Measurements from ENCODE around the gene ANKRD39. TPM values are rescaled to one million over a fixed set of nuclear protein-coding genes. Genes with fewer than 3 reads are reported as not detected.

The ANKRD39 gene
- total and polyA plus RNA-seq, 4 donors, result 10.0 to 20.5 (median 13.3) TPM

- WGBS, 2 donors, result 55 to 58% methylated on average over 6 of the region's 6 CpGs
- Histone ChIP-seq H3K9me3 (ENCODE audit: control insufficient read depth, low read length) (no peaks in the 10 kb centered on the region), H3K27ac (ENCODE audit: low read depth in 1 of 2, low read length in 2 of 2) (no peak overlapping the region), H3K4me1 (ENCODE audit: control insufficient read depth in 1 of 2, insufficient read depth in 2 of 2, low read length in 2 of 2) (no peaks in the 10 kb centered on the region), H3K4me3 (ENCODE audit: low read length in 2 of 2) (no peak overlapping the region), H3K36me3 (ENCODE audit: control insufficient read depth in 1 of 2, insufficient read depth in 2 of 2, low read length in 1 of 2) (no peaks in the 10 kb centered on the region), H3K27me3 (ENCODE audit: control insufficient read depth in 1 of 2, insufficient read depth in 2 of 2, low read length in 1 of 2) (no peaks in the 10 kb centered on the region)
- ATAC-seq (ENCODE audit: low FRiP score), result no peak
- intact Hi-C loops (cut with DNase I), result no loop called here
- DNase-seq, result no peak
Measured at GRCh38 chr2:96824079-96824870, 33.5 kb downstream of the ANKRD39 start.

DNA sequence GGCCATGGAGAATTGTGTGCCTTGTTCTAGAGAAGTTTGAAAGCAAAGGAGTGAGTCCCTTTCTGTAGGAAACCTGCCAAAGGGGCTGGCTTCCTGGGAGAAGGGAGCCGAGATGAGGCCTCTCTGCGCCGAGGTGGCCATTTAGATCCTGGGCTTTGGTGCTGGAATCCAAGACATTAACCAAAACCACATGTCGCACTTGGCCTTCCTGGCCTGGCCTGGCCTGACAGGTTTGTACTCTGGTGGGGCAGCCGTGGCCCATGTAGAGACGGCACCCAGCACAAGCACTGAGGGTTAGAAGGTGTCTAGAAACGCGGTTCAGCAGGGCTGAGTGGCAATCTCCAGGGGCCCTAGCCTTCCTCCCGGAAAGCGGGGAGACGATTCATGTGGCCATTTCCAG, 34.6 kb downstream of the ANKRD39 start:
- H3K9me3 ChIP-seq (ENCODE audit: control insufficient read depth, low read length), result no peaks in the 10 kb centered on the region
- no peak for ATAC-seq (ENCODE audit: low FRiP score)
- H3K36me3 ChIP-seq (ENCODE audit: control insufficient read depth in 1 of 2, insufficient read depth in 2 of 2, low read length in 1 of 2), result no peaks in the 10 kb centered on the region
- DNase-seq, result no peak
- H3K27me3 ChIP-seq (ENCODE audit: control insufficient read depth in 1 of 2, insufficient read depth in 2 of 2, low read length in 1 of 2), result no peaks in the 10 kb centered on the region
- intact Hi-C loops (cut with DNase I), result no loop called here
- no peak overlapping the region for H3K27ac ChIP-seq (ENCODE audit: low read depth in 1 of 2, low read length in 2 of 2)
- no peak overlapping the region for H3K4me3 ChIP-seq (ENCODE audit: low read length in 2 of 2)
- H3K4me1 ChIP-seq (ENCODE audit: control insufficient read depth in 1 of 2, insufficient read depth in 2 of 2, low read length in 2 of 2), result no peaks in the 10 kb centered on the region
- 73 to 81% methylated on average over 11 of the region's 11 CpGs for WGBS, 2 donors

- DNase-seq (no peak), ATAC-seq (ENCODE audit: low FRiP score) (no peak)
- H3K27me3 ChIP-seq (ENCODE audit: control insufficient read depth in 1 of 2, insufficient read depth in 2 of 2, low read length in 1 of 2), result no peaks in the 10 kb centered on the region
- 42 to 48% methylated on average over 4 of the region's 4 CpGs for WGBS, 2 donors
- H3K27ac ChIP-seq (ENCODE audit: low read depth in 1 of 2, low read length in 2 of 2), result no peak overlapping the region
- no peaks in the 10 kb centered on the region for H3K4me1 ChIP-seq (ENCODE audit: control insufficient read depth in 1 of 2, insufficient read depth in 2 of 2, low read length in 2 of 2)
- intact Hi-C loops (cut with DNase I), result no loop called here
- H3K4me3 ChIP-seq (ENCODE audit: low read length in 2 of 2), result no peak overlapping the region
- no peaks in the 10 kb centered on the region for H3K9me3 ChIP-seq (ENCODE audit: control insufficient read depth, low read length)
- no peaks in the 10 kb centered on the region for H3K36me3 ChIP-seq (ENCODE audit: control insufficient read depth in 1 of 2, insufficient read depth in 2 of 2, low read length in 1 of 2)
Measured at GRCh38 chr2:96822786-96823185, 35.0 kb downstream of the ANKRD39 start.

DNA sequence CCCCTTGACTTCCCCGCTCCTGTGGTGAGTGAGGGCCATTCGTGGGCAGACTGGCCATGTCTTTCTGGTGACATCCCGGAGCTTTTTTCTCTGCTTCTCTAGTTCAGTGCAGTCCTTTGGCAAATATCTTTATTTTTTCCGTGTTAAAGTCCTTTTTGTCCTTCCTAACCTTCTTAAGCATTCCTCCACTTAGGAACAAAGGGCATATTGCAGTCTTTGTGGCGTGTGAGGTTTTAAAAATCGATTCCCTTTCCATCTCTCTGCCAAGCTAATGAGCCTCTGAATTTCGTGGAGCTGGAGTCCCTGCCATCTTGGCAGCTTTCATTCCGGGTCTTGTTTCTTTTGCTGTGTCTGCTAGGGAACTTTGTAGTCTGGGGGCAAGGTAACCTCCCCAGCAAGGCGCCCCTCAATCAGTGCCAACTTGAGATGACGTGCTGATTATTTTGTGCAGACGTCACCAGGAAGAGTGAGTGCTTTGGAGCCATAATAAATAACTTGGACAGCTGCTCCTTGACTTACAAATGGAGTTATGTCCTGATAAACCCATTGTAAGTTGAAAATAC, 36.6 kb downstream of the ANKRD39 start:
- no peak for ATAC-seq (ENCODE audit: low FRiP score)
- H3K4me1 ChIP-seq (ENCODE audit: control insufficient read depth in 1 of 2, insufficient read depth in 2 of 2, low read length in 2 of 2), result no peaks in the 10 kb centered on the region
- DNase-seq, result no peak
- no peaks in the 10 kb centered on the region for H3K27me3 ChIP-seq (ENCODE audit: control insufficient read depth in 1 of 2, insufficient read depth in 2 of 2, low read length in 1 of 2)
- H3K36me3 ChIP-seq (ENCODE audit: control insufficient read depth in 1 of 2, insufficient read depth in 2 of 2, low read length in 1 of 2), result no peaks in the 10 kb centered on the region
- 53 to 62% methylated on average over 11 of the region's 11 CpGs for WGBS, 2 donors
- intact Hi-C loops (cut with DNase I), result no loop called here
- no peaks in the 10 kb centered on the region for H3K9me3 ChIP-seq (ENCODE audit: control insufficient read depth, low read length)
- no peak overlapping the region for H3K4me3 ChIP-seq (ENCODE audit: low read length in 2 of 2)
- H3K27ac ChIP-seq (ENCODE audit: low read depth in 1 of 2, low read length in 2 of 2), result no peak overlapping the region

GRCh38 chr2:96819876-96820511, 37.8 kb downstream of the ANKRD39 start:
- Histone ChIP-seq H3K27me3 (ENCODE audit: control insufficient read depth in 1 of 2, insufficient read depth in 2 of 2, low read length in 1 of 2) (no peaks in the 10 kb centered on the region), H3K36me3 (ENCODE audit: control insufficient read depth in 1 of 2, insufficient read depth in 2 of 2, low read length in 1 of 2) (no peaks in the 10 kb centered on the region), H3K9me3 (ENCODE audit: control insufficient read depth, low read length) (no peaks in the 10 kb centered on the region), H3K4me3 (ENCODE audit: low read length in 2 of 2) (no peak overlapping the region), H3K27ac (ENCODE audit: low read depth in 1 of 2, low read length in 2 of 2) (no peak overlapping the region), H3K4me1 (ENCODE audit: control insufficient read depth in 1 of 2, insufficient read depth in 2 of 2, low read length in 2 of 2) (no peaks in the 10 kb centered on the region)
- ATAC-seq (ENCODE audit: low FRiP score), result no peak
- DNase-seq, result peak in 1 of 2 donors; percentile 39
- 88 to 89% methylated on average over 12 of the region's 12 CpGs for WGBS, 2 donors
- intact Hi-C loops (cut with DNase I), result loop anchor here in 1 of 2 donors (5.0 kb wide), 1 partner anchor 37 kb away; the partner anchor contains the start of gene ANKRD39

DNA sequence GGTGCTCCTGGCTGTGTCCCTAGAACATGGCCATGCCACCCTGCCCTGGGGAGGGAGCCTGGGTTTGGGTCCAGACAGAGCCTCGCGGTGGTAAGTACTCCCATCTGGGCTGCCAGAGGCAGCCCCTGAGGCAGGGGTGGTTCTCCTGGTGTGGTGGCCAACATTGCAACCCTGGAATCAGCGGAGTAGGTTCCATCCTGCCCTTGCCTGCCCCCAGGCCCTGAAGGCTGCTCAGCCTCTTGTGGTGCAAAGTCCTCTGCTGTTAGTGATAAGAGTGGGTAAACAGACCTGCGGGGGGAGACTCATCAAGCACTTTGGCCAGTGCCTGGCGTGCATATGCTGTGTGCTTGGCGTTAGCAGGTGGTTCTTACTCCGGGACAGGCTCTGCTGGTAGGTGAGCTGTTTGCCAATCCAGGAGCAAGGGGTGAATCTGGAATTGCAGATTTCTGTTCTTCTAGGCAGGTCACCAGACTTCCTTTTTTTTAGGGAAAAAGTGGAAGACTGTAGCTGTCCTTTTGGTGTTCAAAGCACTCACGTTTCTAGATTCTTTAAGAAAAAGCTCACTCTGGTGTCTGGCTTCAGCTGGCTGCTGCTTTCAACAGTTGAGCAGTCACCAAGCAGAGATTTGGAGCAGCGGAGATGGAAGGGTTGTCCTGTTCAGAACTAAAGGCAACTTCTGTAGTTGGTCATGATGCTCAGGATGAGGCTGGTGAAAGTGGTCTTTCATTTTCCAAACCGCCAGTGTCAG, 38.5 kb downstream of the ANKRD39 start:
- ATAC-seq (ENCODE audit: low FRiP score) (no peak), DNase-seq (peak in 1 of 2 donors; percentile 71)
- Histone ChIP-seq H3K36me3 (ENCODE audit: control insufficient read depth in 1 of 2, insufficient read depth in 2 of 2, low read length in 1 of 2) (no peaks in the 10 kb centered on the region), H3K4me1 (ENCODE audit: control insufficient read depth in 1 of 2, insufficient read depth in 2 of 2, low read length in 2 of 2) (no peaks in the 10 kb centered on the region), H3K27me3 (ENCODE audit: control insufficient read depth in 1 of 2, insufficient read depth in 2 of 2, low read length in 1 of 2) (no peaks in the 10 kb centered on the region), H3K9me3 (ENCODE audit: control insufficient read depth, low read length) (no peaks in the 10 kb centered on the region), H3K4me3 (ENCODE audit: low read length in 2 of 2) (no peak overlapping the region), H3K27ac (ENCODE audit: low read depth in 1 of 2, low read length in 2 of 2) (no peak overlapping the region)
- intact Hi-C loops (cut with DNase I), result loop anchor here in 1 of 2 donors (5.0 kb wide), 1 partner anchor 38 kb away; the partner anchor contains the start of gene ANKRD39
- 65 to 73% methylated on average over 10 of the region's 10 CpGs for WGBS, 2 donors

DNA sequence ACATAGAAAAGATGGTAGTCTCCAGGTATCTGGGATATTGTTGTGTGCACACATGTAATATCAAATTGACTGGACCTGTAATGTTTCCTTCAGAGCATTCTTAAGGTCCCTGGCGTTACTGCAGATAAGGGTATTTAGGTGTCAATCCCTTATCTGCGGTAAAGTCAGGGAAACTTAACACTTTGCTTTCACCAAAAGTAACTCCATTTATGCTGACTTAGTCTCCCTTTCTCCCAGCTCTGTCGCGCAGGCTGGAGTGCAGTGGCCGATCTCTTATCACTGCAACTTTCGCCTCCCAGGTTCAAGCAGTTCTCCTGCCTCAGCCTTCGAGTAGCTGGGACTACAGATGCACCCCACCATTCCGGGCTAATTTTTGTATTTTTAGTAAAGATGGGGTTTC, 39.9 kb downstream of the ANKRD39 start:
- Histone ChIP-seq H3K9me3 (ENCODE audit: control insufficient read depth, low read length) (no peaks in the 10 kb centered on the region), H3K36me3 (ENCODE audit: control insufficient read depth in 1 of 2, insufficient read depth in 2 of 2, low read length in 1 of 2) (no peaks in the 10 kb centered on the region), H3K4me3 (ENCODE audit: low read length in 2 of 2) (no peak overlapping the region), H3K4me1 (ENCODE audit: control insufficient read depth in 1 of 2, insufficient read depth in 2 of 2, low read length in 2 of 2) (no peaks in the 10 kb centered on the region), H3K27me3 (ENCODE audit: control insufficient read depth in 1 of 2, insufficient read depth in 2 of 2, low read length in 1 of 2) (no peaks in the 10 kb centered on the region), H3K27ac (ENCODE audit: low read depth in 1 of 2, low read length in 2 of 2) (no peak overlapping the region)
- ATAC-seq (ENCODE audit: low FRiP score), result no peak
- no peak for DNase-seq
- intact Hi-C loops (cut with DNase I), result loop anchor here in 1 of 2 donors (5.0 kb wide), 1 partner anchor 39 kb away; the partner anchor contains the start of gene ANKRD39
- 84 to 86% methylated on average over 8 of the region's 8 CpGs for WGBS, 2 donors
